GM18873 (cell line): ENCODE results near the gene EID1.
"Not testable (repeated sequence)": the region's sequence is repeated elsewhere in the genome, so short reads cannot be mapped to it uniquely, and the experiment has no call there.

ENCODE experiments used
- ATAC-seq: cut with Tn5 transposase; IDR thresholded peaks from one replicate; pipeline ENCODE4 v1.9.1; 2021; ENCODE audit warnings: mild to moderate bottlenecking, moderate library complexity, moderate number of reproducible peaks; ENCODE audit not compliant: unreplicated experiment, low FRiP score

EID1 gene

GRCh38 chr15:48905216-48905615, 27.3 kb downstream of the EID1 start:
- no peak for ATAC-seq

GRCh38 chr15:48905847-48906246, 27.9 kb downstream of the EID1 start:
- ATAC-seq = no peak

GRCh38 chr15:48909313-48909712, 31.4 kb downstream of the EID1 start:
- not testable (repeated sequence) for ATAC-seq

GRCh38 chr15:48910554-48910953, 32.6 kb downstream of the EID1 start:
- not testable (repeated sequence) for ATAC-seq

- no peak for ATAC-seq
Observed at GRCh38 chr15:48913141-48913540, 35.2 kb downstream of the EID1 start.

GRCh38 chr15:48914717-48915116, 36.8 kb downstream of the EID1 start:
- no peak for ATAC-seq

- no peak for ATAC-seq
Observed at GRCh38 chr15:48915861-48916260, 37.9 kb downstream of the EID1 start.

GRCh38 chr15:48916721-48917120, 38.8 kb downstream of the EID1 start:
- no peak for ATAC-seq

GRCh38 chr15:48922046-48922445, 44.1 kb downstream of the EID1 start:
- ATAC-seq = no peak

GRCh38 chr15:48924528-48925393, 46.8 kb downstream of the EID1 start:
- ATAC-seq = no peak

- no peak for ATAC-seq
Observed at GRCh38 chr15:48925714-48926223, 47.8 kb downstream of the EID1 start.

- ATAC-seq = no peak
Observed at GRCh38 chr15:48928877-48929538, 51.1 kb downstream of the EID1 start.

- no peak for ATAC-seq
Observed at GRCh38 chr15:48929661-48930060, 51.7 kb downstream of the EID1 start.
